ENCODE measurements around the gene CDC42BPA. TPM values are rescaled to one million over a fixed set of nuclear protein-coding genes. Genes with fewer than 3 reads are reported as not detected.

CDC42BPA gene
- total and polyA plus RNA-seq, 2 of the 8 experiments (the other 6 are each of a cell fraction or from before 2014, with no cell fraction given) = 7.1 to 28.5 TPM

- H3K27me3 ChIP-seq (replicated peaks in 1 of 4; ENCODE audit: control insufficient read depth in 3 of 4, extremely low read depth in 1 of 4, insufficient read depth in 3 of 4, low read length in 3 of 4) = no peaks in the 10 kb centered on the region; a peak in 1 of 7 replicates
- 0% methylated on average over 1 of the region's 1 CpG; no CpG with 5 or more reads in 1 of the 2 experiments for WGBS, 2 experiments (ENCODE audit: extremely low coverage in 1 of 2, insufficient coverage in 1 of 2, insufficient read length in 1 of 2, insufficient replicate concordance in 2 of 2, low coverage in 1 of 2, low lambda C conversion rate in 2 of 2, missing lambda C conversion rate in 1 of 2)
- no peak overlapping the region for H3K27ac ChIP-seq (ENCODE audit: low read depth, low read length)
- no peak overlapping the region for H2BK12ac ChIP-seq (ENCODE audit: low read depth, low read length)
- no peak overlapping the region for H3K14ac ChIP-seq (ENCODE audit: insufficient read length)
- H4K91ac ChIP-seq (replicated peaks; ENCODE audit: insufficient read length, low read length) = no peak overlapping the region
- no peak overlapping the region for H2AFZ ChIP-seq (ENCODE audit: low read length)
- H2BK5ac ChIP-seq (ENCODE audit: low read depth, low read length) = no peak overlapping the region
- POLR2A ChIA-PET (ENCODE audit: partially characterized antibody) = no interaction called here
- H3K79me2 ChIP-seq (ENCODE audit: control insufficient read depth in 1 of 2, insufficient read depth in 2 of 2, low read length in 2 of 2) = no peaks in the 10 kb centered on the region
- H4K20me1 ChIP-seq (replicated peaks in 1 of 2; ENCODE audit: control insufficient read depth in 1 of 2, insufficient read depth in 2 of 2, low read length in 2 of 2) = no peaks in the 10 kb centered on the region
- no peak overlapping the region for H3K56ac ChIP-seq (replicated peaks; ENCODE audit: insufficient read length, low read depth, low read length)
- H3K4ac ChIP-seq (replicated peaks; ENCODE audit: insufficient read length, low read depth, low read length) = no peak overlapping the region
- H3K18ac ChIP-seq (ENCODE audit: extremely low read depth, low read length) = no peak overlapping the region
- H3K23ac ChIP-seq (ENCODE audit: insufficient read length) = no peak overlapping the region
- H2BK20ac ChIP-seq (ENCODE audit: low read length) = no peak overlapping the region
- H3K36me3 ChIP-seq (ENCODE audit: control insufficient read depth in 2 of 4, insufficient read depth in 4 of 4, low read length in 3 of 4) = no peaks in the 10 kb centered on the region
- H3K9ac ChIP-seq (replicated peaks in 1 of 4; ENCODE audit: extremely low read depth in 1 of 4, low read depth in 3 of 4, low read length in 3 of 4) = no peak overlapping the region
- no peak overlapping the region for H2BK120ac ChIP-seq (replicated peaks; ENCODE audit: low read depth, low read length)
- FAIRE-seq (no peak), DNase-seq (ENCODE audit: low read depth in 1 of 2, low spot score in 2 of 2) (no peak)
- H4K8ac ChIP-seq (ENCODE audit: extremely low read depth, insufficient read depth, low read length) = no peak overlapping the region
- no peaks in the 10 kb centered on the region; a peak in 3 of 7 replicates for H3K4me1 ChIP-seq (replicated peaks in 1 of 4; ENCODE audit: control insufficient read depth in 3 of 4, insufficient read depth in 4 of 4, low read length in 3 of 4)
- no peak overlapping the region for H3K4me3 ChIP-seq (ENCODE audit: extremely low read depth in 1 of 4, insufficient read depth in 2 of 4, low read depth in 3 of 4, low read length in 4 of 4)
- H3K23me2 ChIP-seq (ENCODE audit: low read depth, low read length) = no peaks in the 10 kb centered on the region; the same call in 1 of the 2 replicates
- no peaks in the 10 kb centered on the region for H3K79me1 ChIP-seq (ENCODE audit: low read depth, low read length)
- TF ChIP-seq RBBP5 (IDR thresholded peaks at IDR 0.05; ENCODE audit: borderline replicate concordance, low read depth, low read length) = no peak
- no peak for TF ChIP-seq HDAC6 (IDR thresholded peaks at IDR 0.05; ENCODE audit: low read depth, low read length)
- no peak for TF ChIP-seq SP1 (IDR thresholded peaks at IDR 0.05; ENCODE audit: low read depth, low read length)
- no peak for TF ChIP-seq BCL11A (IDR thresholded peaks at IDR 0.05; ENCODE audit: low read depth in 2 of 2, low read length in 2 of 2)
- no peak for TF ChIP-seq TEAD4 (IDR thresholded peaks at IDR 0.05; ENCODE audit: low read depth, low read length)
- no peak for TF ChIP-seq NRF1 (IDR thresholded peaks at IDR 0.05; ENCODE audit: low read depth, low read length)
- no peak overlapping the region for H2AK5ac ChIP-seq (ENCODE audit: low read depth, low read length)
- no peak overlapping the region for H3K4me2 ChIP-seq (ENCODE audit: insufficient read depth in 1 of 2, low read depth in 2 of 2, low read length in 2 of 2)
- CTCF ChIA-PET (ENCODE audit: partially characterized antibody) = no interaction called here
- H4K5ac ChIP-seq (ENCODE audit: insufficient read length, low read depth, low read length) = no peak overlapping the region
- no peak overlapping the region for H2BK15ac ChIP-seq (ENCODE audit: low read length)
- H3K9me3 ChIP-seq (ENCODE audit: insufficient read depth in 2 of 2, low read depth in 1 of 2, low read length in 1 of 2) = no peaks in the 10 kb centered on the region
Measured at GRCh38 chr1:227351443-227351842, 33.2 kb upstream of the CDC42BPA start.

Measured in H1 (cell line).